Gastrocnemius medialis (tissue), 4 donors: ENCODE measurements around the gene EXOSC1.

Experiments used
- CTCF ChIP-seq, 5 experiments: fragments of 450-650 bp in 3 of 5; fragments of 200-600 bp in 2 of 5; sonication (generic) in 2 of 5; IDR thresholded peaks in 4 of 5; conservative IDR thresholded peaks in 1 of 5; 1 replicate in 4 of 5; 2 replicates in 1 of 5; pipeline ENCODE4 v1.5.1; 2016 to 2019; ENCODE audit warnings: antibody characterized with exemption in 5 of 5, mild to moderate bottlenecking in 3 of 5, moderate library complexity in 3 of 5
- POLR2A ChIP-seq, 2 donors: fragments of 450-650 bp; IDR thresholded peaks; one replicate each; pipeline ENCODE4 v1.6.1; 2017; ENCODE audit warnings: antibody characterized with exemption in 2 of 2, mild to moderate bottlenecking in 2 of 2, moderate library complexity in 2 of 2

DNA sequence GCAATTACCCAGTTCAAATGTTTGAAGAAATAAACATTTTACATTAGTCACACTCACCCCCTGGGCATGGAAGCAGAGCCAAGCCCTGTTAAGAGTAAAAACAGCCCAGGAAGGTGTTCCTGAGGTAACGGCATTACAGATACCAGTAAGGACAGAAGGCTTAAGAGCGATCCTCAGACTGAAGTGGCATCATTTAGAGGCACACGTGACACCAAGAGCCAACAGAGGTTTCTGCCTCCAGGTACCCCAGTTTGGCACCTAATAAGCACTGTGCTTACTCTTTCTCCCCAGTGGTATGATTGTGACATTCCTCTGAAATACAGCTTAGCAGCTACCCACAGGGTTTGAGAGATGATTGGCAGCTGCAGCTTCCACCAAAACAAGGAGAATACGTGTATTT lies 35.3 kb upstream of the EXOSC1 start:
- TF ChIP-seq CTCF (IDR thresholded peaks at IDR 0.05 in 4 of 5, conservative IDR thresholded peaks at IDR 0.05 in 1 of 5) (no peak), POLR2A (IDR thresholded peaks at IDR 0.05) (no peak)
